ENCODE results near the gene SMAD3.
"Not testable (repeated sequence)": the region's sequence is repeated elsewhere in the genome, so short reads cannot be mapped to it uniquely, and the experiment has no call there.

SMAD3 gene

GRCh38 chr15:67110958-67111864, 45.8 kb downstream of the SMAD3 start:
- DNase-seq = no peak

GRCh38 chr15:67114046-67114445, 48.6 kb downstream of the SMAD3 start:
- DNase-seq = no peak

DNA sequence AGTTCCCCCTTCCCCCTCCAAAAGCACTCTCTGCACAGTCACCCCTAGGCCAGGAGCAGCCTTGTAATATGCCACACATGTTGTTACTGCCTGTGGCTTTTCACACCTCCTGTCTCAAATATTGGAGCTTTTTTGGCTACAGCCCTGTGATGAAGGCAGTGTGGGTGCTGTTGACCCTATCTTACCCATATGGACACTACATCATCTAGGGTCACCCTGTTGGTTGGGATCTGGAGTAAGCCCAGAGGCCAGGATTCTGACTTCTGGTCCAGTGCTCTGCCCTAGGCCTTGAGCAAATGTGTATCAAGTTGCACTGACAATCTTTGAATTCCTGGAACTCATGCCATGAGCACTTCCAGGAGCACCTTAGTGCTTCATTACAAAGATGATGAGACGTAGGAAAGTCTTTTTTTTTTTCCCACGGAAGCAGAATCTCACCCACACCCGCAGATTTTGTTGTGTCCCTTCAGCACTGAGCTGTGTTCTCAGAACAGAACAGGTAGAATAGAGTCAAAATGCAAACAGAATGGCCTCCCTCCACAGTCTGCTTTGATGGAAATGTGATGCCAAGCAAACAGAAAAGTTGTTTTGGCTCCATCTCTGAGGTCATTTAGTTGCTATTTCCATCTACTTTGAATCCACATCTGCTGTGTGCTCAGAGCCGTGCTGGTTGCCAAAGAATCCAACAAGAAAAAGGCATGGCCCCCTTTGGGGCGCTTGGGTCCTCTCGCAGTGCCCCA, 49.6 kb downstream of the SMAD3 start:
- DNase-seq = no peak

- no peak for DNase-seq
Observed at GRCh38 chr15:67115586-67115969, 50.2 kb downstream of the SMAD3 start.

DNA sequence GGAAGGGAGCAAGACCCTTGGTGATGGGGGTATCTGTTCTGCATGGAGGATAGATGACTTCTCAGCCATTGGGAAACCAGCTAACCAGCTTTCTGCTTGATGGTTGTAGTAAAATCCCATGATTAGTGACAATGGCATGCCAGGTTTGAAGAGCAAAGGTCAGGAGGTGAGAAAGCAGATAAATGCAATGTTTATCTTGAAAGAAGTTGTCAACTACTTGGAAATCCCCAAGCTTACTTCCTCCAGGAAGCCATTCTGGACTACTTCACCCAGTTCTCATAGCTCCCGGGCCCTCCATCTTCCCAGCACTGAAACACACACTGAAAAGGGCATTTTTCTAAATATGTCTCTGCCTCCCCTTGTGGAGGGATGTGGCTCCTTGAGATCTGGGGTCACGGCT, 51.3 kb downstream of the SMAD3 start:
- no peak for DNase-seq

DNA sequence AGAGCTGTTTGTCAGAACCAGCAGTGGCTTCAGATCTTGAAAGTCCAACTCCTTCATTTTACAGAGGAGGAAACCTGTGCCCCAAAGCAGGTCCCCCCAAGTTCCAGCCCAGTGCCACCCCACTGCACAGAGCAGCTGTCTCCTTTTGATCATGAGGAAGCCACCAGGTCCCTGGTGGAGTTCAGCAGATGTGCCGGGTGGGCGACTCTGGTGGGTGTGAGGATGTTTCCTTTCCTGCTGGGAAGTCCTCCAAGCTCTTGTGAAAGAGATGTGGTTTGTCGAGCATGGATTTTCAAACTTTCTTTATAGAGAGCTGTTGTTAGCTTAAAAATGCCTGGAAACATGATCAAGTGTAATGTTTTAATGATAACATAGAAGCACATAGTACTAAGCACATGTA, 52.0 kb downstream of the SMAD3 start:
- DNase-seq = no peak

GRCh38 chr15:67118808-67119207, 53.4 kb downstream of the SMAD3 start:
- DNase-seq = no peak

DNA sequence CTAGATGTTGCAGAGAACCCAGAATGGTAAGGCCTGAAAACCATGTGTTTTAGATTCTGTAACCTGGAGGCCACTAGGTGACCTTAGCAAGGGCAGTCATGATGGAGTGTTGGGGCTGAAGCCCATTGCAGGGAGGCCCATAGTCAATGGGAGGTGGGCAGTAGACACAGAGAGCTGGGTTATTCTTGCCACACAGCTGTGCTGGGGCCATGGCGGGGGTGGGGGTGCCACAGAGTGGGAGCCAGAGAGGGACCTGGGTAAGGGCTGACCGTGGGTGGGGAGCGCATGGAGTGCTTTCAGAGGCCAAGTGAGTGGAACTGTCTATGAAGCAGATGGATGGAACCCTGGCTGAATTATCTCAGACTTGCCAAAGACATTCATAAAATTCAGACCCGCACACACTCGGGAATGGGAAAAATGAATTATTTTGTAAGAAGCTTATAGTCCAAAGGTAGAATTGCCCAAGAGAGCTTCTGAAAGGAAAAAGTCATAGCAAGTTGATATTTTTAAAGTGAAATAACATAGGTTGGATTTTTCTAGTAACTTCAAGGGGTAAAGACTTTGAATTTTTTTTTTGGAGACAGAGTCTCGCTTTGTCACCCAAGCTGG, 53.9 kb downstream of the SMAD3 start:
- DNase-seq = no peak

DNA sequence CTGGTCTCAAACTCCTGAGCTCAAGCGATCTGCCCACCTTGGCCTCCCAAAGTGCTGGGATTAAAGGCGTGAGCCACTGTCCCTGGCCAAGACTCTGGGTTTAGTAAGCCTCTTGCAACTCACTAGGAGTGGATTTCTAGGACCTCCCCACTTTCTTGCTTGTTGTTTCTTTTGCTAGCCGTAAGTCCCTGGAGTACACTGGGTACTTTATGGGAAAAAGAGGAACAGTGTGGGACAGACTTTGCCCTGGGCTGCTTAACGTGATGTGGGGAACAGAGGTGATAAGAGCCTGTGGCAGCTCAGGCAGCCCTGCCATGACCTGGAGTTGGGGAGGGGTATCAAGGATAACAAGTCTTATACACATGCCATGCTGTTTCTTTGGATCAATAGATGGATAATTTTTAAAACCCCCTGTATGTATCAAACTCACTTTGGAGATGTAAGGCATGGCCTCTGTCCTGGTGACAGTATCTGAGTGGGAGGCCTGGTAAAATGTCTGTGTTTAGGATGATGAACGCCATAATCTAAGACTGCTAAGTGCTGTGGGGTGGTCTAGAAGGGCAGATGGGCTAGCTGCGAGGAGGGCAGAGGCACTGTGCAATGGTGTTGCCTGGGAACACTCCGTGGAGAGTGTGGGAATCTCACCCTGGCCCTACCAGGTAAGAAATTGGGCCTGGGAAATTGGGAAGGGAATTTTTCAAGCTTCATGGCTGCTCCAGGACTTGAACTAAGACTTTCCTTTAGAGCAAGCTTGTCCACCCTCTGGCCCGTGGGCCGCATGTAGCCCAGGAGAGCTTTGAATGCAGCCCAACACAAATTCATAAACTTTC, 54.8 kb downstream of the SMAD3 start:
- DNase-seq = no peak

DNA sequence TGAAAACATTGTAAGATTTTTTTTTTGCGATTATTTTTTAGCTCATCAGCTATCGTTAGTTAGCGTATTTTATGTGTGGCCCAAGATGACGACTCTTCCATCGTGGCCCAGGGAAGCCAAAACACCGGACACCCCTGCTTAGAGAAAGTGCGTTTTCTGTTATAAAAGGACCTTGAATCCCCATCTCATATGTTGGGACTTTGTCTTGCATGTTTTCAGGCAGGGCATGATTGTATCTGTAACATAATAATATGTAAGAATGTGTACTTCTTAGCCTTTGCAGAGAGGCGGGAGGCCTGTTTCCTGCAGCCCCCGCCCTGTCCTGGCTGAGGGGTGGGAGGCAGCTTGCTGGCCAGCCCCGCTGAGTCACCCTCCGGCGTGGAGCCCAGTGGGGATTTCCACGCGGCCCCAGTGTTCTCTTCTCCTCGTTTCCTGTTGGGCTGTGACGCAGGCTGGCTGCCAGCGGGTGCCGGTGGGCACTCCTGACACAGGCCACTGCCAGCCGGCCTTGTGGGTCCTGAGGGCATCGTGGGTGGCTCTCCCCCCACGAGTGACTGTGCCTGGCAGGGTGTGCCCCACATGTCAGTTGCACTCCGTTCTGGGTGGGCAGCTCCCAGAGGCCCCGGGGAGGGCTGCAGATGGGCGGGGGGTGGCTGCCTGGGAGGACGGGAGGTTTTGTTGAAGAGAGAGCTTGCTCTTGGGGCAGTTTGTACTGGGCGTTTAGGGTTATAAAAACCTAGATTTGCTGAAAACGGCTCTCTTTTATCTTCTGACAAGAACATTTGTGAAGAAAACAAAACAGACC, 55.6 kb downstream of the SMAD3 start:
- DNase-seq = no peak

- DNase-seq = no peak
Observed at GRCh38 chr15:67121644-67122605, 56.5 kb downstream of the SMAD3 start.

DNA sequence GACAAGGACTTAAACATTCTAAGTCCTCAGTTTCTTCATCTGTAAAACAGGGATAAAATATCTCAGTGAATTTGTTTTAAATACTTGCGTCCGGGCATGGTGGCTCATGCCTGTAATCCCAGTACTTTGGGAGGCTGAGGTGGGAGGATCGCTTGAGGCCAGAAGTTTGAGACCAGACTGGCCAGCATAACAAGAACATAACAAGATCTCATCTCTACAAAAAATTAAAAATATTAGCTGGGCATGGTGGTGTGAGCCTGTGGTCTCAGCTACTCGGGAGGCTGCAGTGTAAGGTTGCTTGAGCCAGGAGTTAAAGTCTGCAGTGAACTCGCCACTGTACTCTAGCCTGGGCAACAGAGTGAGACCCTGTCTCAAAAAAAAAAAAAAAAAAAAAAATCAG, 57.4 kb downstream of the SMAD3 start:
- DNase-seq = not testable (repeated sequence)

DNA sequence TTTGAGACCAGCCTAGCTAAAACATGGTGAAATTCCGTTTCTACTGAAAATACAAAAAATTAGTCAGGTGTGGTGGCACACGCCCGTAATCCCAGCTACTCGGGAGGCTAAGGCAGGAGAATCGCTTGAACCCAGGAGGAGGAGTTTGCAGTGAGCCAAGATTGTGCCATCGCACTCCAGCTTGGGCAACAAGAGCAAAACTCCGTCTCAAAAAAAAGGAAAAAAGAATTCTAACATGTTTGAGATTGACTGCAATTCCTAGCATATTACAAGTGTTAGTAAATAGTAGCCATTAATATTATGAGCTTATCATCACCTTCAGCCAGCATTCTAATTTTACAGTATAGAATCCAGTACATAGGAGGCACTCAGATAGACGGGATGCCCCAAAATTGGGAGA, 57.9 kb downstream of the SMAD3 start:
- DNase-seq = not testable (repeated sequence)

- DNase-seq = no peak
Observed at GRCh38 chr15:67124111-67124510, 58.7 kb downstream of the SMAD3 start.

- DNase-seq = no peak
Observed at GRCh38 chr15:67124911-67125588, 59.6 kb downstream of the SMAD3 start.

DNA sequence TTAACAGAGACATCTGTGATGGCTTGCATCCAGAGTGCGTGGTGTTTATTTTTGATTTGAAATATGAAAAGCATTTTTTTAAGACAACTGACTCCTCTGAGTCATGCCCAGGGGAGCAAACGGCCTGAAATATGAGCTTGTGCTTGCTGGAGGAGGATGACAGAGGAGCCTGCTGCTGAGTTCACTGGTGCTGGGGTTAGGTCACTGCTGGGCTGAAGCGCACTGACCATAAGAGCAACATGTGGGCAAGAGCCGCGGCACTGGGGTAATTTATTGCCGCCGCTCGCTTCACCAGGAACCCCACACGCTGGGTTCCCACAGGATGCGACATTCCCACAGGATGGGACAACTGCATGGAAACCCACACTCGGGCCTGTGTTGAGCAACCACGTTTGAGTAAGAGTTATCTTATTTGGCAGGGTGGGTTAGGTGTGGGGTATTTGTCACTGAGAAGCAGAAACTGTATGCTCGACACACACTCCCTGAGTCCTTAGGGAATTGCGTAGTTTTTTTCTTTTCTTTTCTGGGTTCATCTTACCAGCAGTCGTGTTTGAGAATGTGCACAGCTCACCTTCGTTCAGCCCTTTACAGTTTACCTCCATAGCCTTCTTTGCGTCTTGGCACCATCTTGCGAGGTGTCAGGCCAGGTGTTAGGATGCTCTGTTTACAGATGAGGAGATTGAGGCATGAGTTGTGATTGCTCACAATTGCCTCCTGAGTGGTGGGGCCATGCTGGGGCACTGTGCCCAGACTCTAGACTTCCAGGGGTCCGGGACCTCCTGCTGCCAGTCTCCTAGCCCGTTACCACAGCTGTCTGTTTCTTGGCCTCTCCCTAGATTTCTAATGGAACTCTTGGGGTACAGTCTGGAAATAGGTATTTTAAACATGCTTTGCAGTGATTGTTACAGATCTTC, 60.4 kb downstream of the SMAD3 start:
- no peak for DNase-seq

DNA sequence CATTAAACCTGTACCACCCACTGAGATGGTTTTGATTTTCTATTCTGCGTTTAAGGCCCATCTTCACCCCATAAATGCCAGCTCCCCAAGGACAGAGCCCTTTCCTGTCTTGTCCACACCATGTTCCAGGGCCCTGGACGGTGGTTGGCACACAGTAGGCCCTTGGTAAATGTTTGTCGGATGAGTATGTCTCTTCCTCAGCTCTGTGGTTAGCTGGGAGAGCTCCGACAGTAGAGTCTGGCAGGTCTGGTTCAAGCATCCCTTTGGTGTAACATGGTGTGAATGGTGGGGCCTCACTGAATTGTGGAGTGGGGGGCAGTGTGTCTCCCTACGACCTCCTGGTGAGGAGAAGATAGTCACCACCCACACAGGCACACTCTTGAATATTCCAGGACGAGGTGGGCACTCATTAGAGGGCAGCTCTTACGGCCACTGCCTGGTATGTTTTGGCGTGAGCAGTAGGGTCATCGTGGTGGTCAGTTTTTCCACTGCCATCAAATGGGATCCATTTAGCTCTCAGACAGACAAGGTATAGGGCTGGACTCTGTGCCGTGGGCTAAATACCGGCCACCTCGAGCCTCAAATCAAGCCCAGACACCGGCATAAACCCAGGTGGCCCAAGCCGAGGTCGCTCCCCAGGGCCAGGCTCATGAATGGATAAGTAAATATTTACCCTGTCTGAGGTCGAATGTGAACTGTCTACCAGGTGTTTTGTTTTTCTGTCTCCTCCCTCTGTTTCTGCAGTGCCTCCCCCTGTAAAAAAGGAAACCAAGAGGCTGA, 61.3 kb downstream of the SMAD3 start:
- DNase-seq = no peak

DNA sequence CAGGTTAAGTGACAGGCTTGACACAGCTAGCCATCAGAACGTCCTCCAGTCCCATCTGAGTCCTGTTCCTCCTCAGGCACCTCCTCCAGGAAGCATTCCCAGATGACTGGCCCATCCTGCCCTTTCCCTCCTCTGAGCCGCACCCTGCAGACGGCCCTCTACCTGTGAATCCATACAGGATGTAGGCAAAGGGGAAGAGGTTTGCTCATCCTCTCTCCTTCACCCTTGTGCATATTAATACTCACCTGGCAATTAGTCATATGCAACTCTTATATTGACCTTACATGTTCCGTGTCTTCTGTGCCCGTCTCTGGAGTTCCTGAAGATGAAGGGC, 61.9 kb downstream of the SMAD3 start:
- DNase-seq = no peak

Data from NCI-H2081 (cell line).